Transverse colon (tissue), 4 donors: ENCODE results near the gene CABLES2. TPM values are rescaled to one million over a fixed set of nuclear protein-coding genes. Genes with fewer than 3 reads are reported as not detected.

Experiments
- DNase-seq: peaks from one replicate; pipeline ENCODE4 v3.0.0-alpha.2; 2019
- H3K27ac ChIP-seq, 4 donors: fragments of 200-600 bp; sonication (generic); 2 replicates each; pipeline ENCODE4 v1.5.1; 2016 to 2018; ENCODE audit warnings: inconsistent platforms in 4 of 4
- H3K27me3 ChIP-seq: fragments of 200-600 bp; sonication (generic); 2 replicates; pipeline ENCODE4 v1.5.1; 2017; ENCODE audit warnings: inconsistent platforms
- H3K36me3 ChIP-seq, 4 donors: fragments of 200-600 bp; sonication (generic); 2 replicates each; pipeline ENCODE4 v1.5.1; 2017 to 2019; ENCODE audit warnings: inconsistent platforms in 4 of 4
- H3K4me1 ChIP-seq, 4 donors: fragments of 200-600 bp; sonication (generic); 2 replicates each; pipeline ENCODE4 v1.5.1; 2017 to 2020; ENCODE audit warnings: inconsistent platforms in 4 of 4
- H3K4me3 ChIP-seq, 4 donors: fragments of 200-600 bp; sonication (generic); 1 replicate in 1 of 4; 2 replicates in 3 of 4; pipeline versions ENCODE4 v1.5.1 to v1.6.1; 2017 to 2019; ENCODE audit warnings: inconsistent platforms in 4 of 4
- H3K9me3 ChIP-seq, 2 donors: fragments of 200-600 bp; sonication (generic); 2 replicates each; pipeline ENCODE4 v1.5.1; 2017 to 2019; ENCODE audit warnings: inconsistent platforms in 2 of 2
- CTCF ChIP-seq, 5 experiments: fragments of 200-600 bp in 3 of 5; fragments of 450-650 bp in 2 of 5; sonication (generic) in 3 of 5; IDR thresholded peaks; 1 replicate in 2 of 5; 2 replicates in 3 of 5; pipeline ENCODE4 v1.5.1; 2016 to 2017; ENCODE audit warnings: antibody characterized with exemption in 5 of 5, inconsistent platforms in 3 of 5, mild to moderate bottlenecking in 2 of 5, moderate library complexity in 1 of 5
- EP300 ChIP-seq: sonication (generic); formaldehyde crosslinking; IDR thresholded peaks from one replicate; pipeline ENCODE4 v1.6.1; 2017; ENCODE audit warnings: antibody characterized with exemption, low read depth
- POLR2A ChIP-seq: fragments of 450-650 bp; IDR thresholded peaks from one replicate; pipeline ENCODE4 v1.6.1; 2016; ENCODE audit warnings: antibody characterized with exemption, mild to moderate bottlenecking, moderate library complexity
- POLR2AphosphoS5 ChIP-seq, 3 donors: sonication (generic); formaldehyde crosslinking; IDR thresholded peaks; one replicate each; pipeline ENCODE4 v1.6.1; 2016; ENCODE audit warnings: antibody characterized with exemption in 3 of 3
- WGBS, 2 donors: methylation state at CpG; one replicate each; pipeline ENCODE4 v1.1.5; 2018; ENCODE audit warnings: low coverage in 1 of 2; 5-methylcytosine and 5-hydroxymethylcytosine counted together
- in situ Hi-C, 4 donors: fragments of 200-750 bp; cut with MboI; loops; one replicate each; pipeline versions ENCODE4 v1.15.0 to v1.15.1; 2017; ENCODE audit warnings: low sequenced_read_pairs in 3 of 4, low pct_ligation_motif_present in 1 of 4, low pct_unique_long_range_greater_than_20kb in 1 of 4
- intact Hi-C: fragments of 100-400 bp; cut with DNase I; formaldehyde crosslinking; loops from one replicate; pipeline ENCODE4 v1.15.1; 2023; ENCODE audit warnings: low total_unique reads
- total RNA-seq, 4 donors: library from RNA; depleted of rRNA; stranded (reverse); fragments of >200 nt; gene quantifications; one replicate each; pipeline ENCODE4 v1.1.0, GENCODE V29; 2016

Gene CABLES2
- total RNA-seq, 4 donors from 2014 or later, result 3.7 to 10.1 (median 8.5) TPM

GRCh38 chr20:62360854-62361798 lies 46.0 kb downstream of the CABLES2 start:
- Histone ChIP-seq H3K36me3 (no peaks in the 10 kb centered on the region), H3K4me3 (no peak overlapping the region), H3K4me1 (peaks cover 52 to 85% (median 58%) of the 10 kb centered on the region in 4 donors), H3K27me3 (peaks cover 11% of the 10 kb centered on the region), H3K9me3 (no peaks in the 10 kb centered on the region), H3K27ac (peak overlapping the region; percentile 55 to 97 (median 88))
- TF ChIP-seq CTCF (IDR thresholded peaks at IDR 0.05) (no peak), POLR2AphosphoS5 (IDR thresholded peaks at IDR 0.05) (no peak), EP300 (no peak), POLR2A (no peak)
- intact Hi-C loops (no loop called here), in situ Hi-C loops (no loop called here)
- DNase-seq, result no peak
- WGBS, 2 donors, result 49% methylated on average over 22 of the region's 25 CpGs; no CpG with 5 or more reads in 1 of the 2 donors

DNA sequence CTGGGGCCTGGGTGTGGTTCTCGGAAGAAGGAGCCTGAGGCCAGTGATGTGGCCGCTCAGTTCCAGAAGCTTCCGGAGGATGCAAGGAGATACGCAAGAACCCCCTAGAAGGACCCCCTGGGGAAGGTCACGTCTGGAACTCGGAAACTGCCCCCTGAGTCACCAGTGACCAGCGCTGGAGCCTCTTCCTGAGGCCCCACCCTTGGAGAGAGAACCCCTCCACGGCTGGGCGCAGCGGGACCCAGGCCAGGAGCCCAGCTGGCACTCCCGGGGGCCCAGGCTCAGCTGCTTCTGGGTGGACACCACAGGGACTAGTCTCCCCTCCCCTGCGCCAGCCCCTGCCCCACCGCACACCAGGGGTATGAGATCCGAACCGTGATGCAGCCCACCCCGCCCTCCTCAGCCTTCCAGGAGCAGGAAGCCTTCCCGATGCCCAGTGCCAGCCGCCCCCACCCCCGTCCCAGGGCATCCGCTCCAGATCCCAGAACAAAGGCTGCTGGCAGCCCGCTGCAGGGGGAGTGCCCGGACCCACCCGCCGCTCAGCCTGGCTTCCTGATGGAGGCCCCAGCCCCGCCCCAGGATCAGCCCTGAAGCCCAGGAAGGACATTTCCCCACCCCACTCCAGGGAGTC lies 47.5 kb downstream of the CABLES2 start:
- H3K27ac ChIP-seq, result peak overlapping the region; percentile 81 to 88 (median 84)
- H3K27me3 ChIP-seq, result no peaks in the 10 kb centered on the region
- H3K9me3 ChIP-seq, result no peaks in the 10 kb centered on the region
- TF ChIP-seq CTCF (IDR thresholded peaks at IDR 0.05) (no peak), EP300 (no peak), POLR2AphosphoS5 (IDR thresholded peaks at IDR 0.05) (peak; percentile 14 to 24 (median 23)), POLR2A (no peak)
- peaks cover 62 to 85% (median 66%) of the 10 kb centered on the region in 4 donors for H3K4me1 ChIP-seq
- no peak overlapping the region for H3K4me3 ChIP-seq
- no peaks in the 10 kb centered on the region for H3K36me3 ChIP-seq
- intact Hi-C loops, result no loop called here
- DNase-seq, result no peak
- in situ Hi-C loops, result no loop called here
- 48% methylated on average over 16 of the region's 25 CpGs; no CpG with 5 or more reads in 1 of the 2 donors for WGBS, 2 donors

DNA sequence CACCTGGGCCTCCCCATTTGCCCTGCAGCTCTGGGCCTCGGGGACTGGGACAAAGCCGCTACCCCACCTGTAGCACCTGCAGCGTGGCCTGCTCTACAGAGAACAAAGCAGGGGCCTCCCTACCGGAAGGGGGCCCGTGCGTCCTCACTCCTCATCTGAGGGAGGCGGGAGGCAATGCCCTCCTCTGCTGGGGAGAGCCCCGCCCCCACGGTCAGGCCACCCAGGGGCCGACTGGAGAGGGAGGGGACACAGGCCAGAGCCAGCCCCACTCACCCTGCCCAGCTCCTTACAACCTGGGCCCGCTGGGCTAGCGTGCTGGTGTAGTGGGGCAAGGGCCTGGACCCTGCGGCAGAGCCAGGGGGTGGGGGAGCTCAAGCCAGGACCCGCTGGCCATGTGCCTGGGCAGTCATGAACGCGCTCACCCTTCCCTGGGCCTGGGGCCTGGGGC lies 48.0 kb downstream of the CABLES2 start:
- Histone ChIP-seq H3K4me3 (no peak overlapping the region), H3K4me1 (peaks cover 62 to 86% (median 66%) of the 10 kb centered on the region in 4 donors), H3K36me3 (no peaks in the 10 kb centered on the region), H3K9me3 (no peaks in the 10 kb centered on the region), H3K27ac (peak overlapping the region; percentile 81 to 88 (median 84)), H3K27me3 (no peaks in the 10 kb centered on the region)
- no peak for DNase-seq
- in situ Hi-C loops, result no loop called here
- 67% methylated on average over 16 of the region's 16 CpGs; no CpG with 5 or more reads in 1 of the 2 donors for WGBS, 2 donors
- TF ChIP-seq EP300 (no peak), CTCF (IDR thresholded peaks at IDR 0.05) (no peak), POLR2A (no peak), POLR2AphosphoS5 (IDR thresholded peaks at IDR 0.05) (no peak)
- intact Hi-C loops, result no loop called here
